IPS-18c (cell line): ENCODE data around the gene CTXN1.
"Not testable (repeated sequence)": the region's sequence is repeated elsewhere in the genome, so short reads cannot be mapped to it uniquely, and the experiment has no call there.

Experiments
- H3K4me3 ChIP-seq: 2 replicates; pipeline ENCODE4 v1.7.0; 2013; ENCODE audit warnings: low read depth, mild to moderate bottlenecking, low read length, moderate library complexity; ENCODE audit not compliant: insufficient read depth
- H3K9me3 ChIP-seq: one replicate; pipeline ENCODE4 v1.6.1; 2013; ENCODE audit warnings: mild to moderate bottlenecking, low read length, moderate library complexity; ENCODE audit not compliant: control insufficient read depth, insufficient read depth

The CTXN1 gene

DNA sequence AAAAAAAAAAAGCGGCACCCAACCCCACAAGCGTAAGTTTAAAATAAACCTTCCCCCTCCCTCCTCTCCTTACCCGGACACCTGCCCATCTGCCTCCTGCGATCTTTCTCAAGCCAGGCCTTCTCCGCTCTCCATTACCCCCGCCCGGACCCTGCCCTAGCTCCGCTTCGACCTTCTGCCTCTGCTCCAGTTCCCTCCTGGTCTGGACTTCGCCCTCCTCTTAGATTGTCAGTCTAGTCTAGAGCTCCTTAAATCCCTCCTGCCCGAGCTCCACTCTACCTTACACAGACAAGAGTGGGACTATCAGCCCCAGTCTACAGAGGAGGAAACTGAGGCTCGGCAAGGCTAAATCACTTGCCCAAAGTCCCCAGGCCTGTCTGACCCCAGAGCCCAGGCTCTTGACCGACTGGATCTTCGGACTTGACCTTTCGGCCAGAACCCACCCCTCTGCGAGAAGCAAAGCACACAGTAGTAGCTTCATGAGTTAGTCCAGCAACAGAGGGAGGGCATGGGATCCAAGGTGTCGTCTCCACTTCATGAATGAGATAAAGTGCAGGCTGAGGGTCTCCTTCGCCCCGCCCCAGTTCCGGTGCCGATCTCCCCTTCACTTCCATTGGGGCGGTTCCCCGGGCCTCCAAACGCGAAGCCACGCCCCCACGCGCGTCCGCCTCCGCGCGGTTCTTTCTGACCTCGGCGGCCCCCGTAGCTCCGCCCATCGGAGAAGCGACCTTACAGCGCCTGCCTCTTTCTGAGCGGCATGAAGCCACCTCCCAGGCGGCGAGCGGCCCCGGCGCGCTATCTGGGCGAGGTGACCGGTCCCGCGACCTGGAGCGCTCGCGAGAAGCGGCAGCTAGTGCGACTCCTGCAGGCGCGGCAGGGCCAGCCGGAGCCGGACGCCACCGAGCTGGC, 6.1 kb downstream of the CTXN1 start, which contains the start of gene SNAPC2:
SNAPC2 (plus strand) TSS at position 729 of the 909 bp plus-strand sequence; CDS start at position 758, 29 bp downstream.
- Histone ChIP-seq H3K9me3 (no peaks in the 10 kb centered on the region), H3K4me3 (peak within 1 kb of the TSS; percentile 96)

DNA sequence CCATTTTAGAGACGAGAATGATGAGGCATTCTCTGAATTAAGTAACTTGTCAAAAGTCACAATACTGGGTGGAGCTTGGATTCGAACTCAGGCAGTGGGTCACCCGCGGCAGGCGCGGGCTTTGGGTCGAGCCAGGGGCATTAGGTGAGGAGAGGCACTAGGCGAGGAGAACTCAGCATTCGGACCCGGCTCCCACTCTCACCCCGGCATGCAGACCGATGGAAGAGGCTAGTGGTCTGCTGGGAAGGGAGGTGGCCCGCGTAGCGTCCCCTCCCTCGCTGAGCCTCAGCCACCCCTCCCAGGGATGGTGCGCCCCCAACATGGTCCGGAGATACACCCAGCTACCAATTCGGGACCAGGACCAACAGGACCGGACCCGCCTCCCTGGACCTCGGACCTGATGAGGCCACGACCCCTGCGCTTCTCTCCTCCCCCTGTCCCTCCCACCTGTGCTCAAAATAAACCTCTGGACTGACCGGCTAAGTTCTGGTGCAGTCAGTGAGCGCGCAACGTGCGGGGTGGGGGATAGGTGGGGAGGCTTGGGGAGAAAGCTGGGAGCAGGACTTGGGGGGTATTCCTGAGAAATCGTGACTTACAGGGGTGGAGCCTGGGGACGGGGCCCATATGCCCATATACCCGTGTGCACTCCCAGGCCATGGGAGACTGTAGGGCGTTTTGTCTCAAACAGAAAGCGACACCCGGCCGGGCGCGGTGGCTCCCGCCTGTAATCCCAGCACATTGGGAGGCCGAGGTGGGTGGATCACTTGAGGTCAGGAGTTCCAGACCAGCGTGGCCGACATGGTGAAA, 7.1 kb downstream of the CTXN1 start:
- Histone ChIP-seq H3K4me3 (no peak overlapping the region), H3K9me3 (no peaks in the 10 kb centered on the region)

DNA sequence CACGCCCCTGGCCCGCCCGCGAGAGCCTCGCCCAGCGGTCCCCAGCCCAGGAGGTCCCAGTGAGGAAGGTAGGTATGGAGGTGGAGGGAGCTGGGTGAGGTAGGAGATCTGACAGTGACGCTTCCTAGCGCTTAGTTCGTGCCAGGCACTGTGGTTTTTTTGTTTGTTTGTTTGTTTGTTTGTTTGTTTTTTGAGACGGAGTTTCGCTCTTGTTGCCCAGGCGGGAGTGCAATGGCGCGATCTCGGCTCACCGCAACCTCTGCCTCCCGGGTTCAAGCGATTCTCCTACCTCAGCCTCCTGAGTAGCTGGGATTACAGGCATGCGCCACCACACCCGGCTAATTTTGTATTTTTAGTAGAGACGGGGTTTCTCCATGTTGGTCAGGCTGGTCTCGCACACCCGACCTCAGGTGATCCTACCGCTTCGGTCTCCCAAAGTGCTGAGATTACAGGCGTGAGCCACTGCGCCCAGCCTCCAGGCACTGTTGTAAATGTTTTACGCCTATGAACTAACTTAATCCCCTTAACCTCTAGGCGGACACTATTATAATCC, 7.8 kb downstream of the CTXN1 start:
- peak overlapping the region; percentile 55 for H3K4me3 ChIP-seq

DNA sequence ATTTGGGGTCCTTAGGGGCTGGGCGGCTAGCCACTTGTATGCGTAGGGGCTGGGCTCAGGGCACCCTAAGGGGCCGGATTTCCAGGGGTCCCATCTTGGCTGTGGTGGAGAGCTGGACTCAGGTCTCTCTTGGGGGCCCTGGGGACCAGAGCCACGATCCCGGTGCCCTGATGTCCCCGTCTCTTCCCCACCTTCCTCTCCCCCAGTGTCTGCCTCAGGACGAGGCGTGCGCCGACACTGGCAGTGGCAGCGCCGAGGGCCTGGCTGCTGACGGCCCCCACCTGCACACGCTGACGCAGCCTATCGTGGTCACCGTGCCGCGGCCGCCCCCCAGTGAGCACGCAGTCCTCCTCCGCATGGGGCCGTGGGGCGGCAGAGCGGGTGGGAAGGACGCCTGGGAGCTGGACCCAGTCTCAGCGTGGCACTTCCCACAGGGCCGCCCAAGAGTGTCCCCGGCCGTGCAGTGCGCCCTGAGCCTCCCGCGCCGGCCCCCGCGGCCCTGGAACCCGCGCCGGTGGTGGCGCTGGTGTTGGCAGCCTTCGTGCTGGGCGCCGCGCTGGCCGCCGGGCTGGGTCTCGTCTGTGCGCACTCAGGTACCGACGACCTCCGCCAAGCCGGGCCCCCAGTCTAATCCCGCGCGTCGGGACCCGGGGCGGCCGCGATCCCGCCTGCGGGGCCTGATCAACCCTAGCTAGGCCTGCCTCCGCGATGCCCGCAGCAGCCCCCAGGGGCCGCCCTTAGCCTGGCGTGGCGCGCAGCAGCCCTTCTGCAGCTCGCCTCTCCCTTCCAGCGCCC, 8.5 kb downstream of the CTXN1 start:
- H3K4me3 ChIP-seq, result peak overlapping the region; percentile 55

More for the DNA sequence above, 7.8 kb downstream of the CTXN1 start:
- H3K9me3 ChIP-seq, result not testable (repeated sequence)

DNA sequence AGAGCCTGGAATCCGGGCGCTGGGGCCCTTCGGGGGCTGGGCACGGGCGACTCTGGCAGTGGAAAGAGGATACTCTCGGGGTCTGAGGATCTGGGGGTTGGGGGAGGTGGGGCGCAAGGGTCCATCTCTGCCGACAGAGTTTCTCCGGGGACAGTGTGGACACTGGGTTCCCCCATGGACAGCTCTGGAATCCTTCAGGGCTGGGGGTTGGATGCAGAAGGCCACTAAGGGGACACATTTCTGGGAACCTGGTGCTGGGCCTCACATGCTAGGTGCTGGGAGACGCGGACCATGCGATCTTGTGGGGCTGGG, 9.0 kb downstream of the CTXN1 start:
- Histone ChIP-seq H3K4me3 (peak overlapping the region; percentile 55), H3K9me3 (no peaks in the 10 kb centered on the region)

More for the DNA sequence above, 8.5 kb downstream of the CTXN1 start:
- H3K9me3 ChIP-seq, result no peaks in the 10 kb centered on the region

DNA sequence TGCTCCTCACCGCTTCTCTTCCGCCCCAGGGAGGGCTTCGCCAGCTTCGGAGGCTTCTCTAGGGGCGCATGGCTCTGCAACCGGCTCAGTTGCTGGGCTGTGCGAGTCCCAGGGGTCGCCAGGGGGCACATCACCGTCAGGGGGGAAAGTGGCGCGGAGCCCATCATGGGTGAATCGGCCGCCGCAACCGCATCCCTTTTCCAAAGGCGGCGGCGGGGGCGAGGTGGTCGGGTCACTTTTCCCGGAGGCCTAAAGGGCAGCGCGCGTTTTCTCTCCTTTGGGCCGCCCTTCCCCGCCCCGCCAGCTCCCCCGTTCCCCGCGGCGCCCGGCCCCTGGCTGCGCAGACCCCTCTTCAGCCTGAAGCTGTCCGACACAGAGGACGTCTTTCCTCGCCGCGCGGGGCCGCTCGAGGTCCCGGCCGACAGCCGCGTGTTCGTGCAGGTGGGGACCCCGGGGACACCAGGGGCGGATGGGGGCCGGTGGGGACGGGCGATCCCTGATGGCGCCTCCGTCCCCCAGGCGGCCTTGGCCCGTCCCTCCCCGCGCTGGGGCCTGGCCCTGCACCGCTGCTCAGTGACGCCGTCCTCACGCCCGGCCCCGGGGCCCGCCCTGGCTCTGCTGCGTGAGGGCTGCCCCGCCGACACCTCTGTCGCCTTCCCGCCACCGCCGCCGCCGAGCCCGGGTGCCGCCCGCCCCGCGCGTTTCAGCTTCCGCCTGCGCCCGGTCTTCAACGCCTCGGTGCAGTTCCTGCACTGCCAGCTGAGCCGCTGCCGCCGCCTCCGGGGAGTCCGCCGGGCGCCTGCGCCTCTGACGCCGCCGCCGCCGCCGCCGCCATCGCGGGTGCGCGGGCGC, 9.6 kb downstream of the CTXN1 start:
- H3K4me3 ChIP-seq, result peak overlapping the region; percentile 55
- no peaks in the 10 kb centered on the region for H3K9me3 ChIP-seq

DNA sequence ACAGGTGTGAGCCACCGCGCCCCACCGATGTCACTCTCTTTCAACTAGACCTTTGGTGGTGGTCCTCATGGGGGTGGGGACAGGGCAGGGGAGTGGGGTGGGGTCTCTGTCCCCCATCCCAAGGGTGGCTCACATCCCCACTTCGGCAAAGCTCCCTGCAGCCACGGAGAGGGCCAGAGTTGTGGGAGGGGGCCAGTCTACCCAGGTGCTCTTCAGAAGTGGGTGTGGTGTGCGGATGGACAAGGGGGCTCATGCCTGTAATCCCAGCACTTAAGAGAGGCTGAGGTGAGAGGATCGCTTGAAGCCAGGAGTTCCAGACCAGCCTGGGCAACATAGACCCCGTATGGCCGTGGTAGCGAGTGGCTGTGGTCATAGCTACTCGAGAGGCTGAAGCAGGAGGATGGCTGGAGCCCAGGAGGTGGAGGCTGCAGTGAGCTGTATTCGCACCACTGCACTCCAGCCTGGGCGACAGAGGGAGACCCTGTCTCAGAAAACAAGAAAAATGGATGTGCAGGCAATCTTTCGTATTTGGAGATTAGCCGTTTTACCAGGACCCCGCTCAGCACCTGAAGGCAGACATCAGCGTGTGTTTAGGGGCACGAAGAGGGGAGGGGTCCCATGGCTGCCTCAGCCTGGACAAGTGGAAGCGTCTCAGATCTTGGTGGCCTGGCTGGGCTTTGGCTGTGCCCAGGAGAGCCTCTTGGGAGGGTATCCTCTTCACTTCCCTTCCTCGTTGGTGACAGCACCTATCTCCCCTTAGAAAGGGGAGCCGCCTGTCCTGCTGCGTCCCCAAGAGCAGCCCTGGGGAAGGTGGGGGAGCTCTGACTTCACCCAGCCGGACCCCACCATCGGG, 10.5 kb downstream of the CTXN1 start:
- Histone ChIP-seq H3K9me3 (no peaks in the 10 kb centered on the region), H3K4me3 (peak overlapping the region; percentile 55; the same call in 1 of the 2 replicates)

DNA sequence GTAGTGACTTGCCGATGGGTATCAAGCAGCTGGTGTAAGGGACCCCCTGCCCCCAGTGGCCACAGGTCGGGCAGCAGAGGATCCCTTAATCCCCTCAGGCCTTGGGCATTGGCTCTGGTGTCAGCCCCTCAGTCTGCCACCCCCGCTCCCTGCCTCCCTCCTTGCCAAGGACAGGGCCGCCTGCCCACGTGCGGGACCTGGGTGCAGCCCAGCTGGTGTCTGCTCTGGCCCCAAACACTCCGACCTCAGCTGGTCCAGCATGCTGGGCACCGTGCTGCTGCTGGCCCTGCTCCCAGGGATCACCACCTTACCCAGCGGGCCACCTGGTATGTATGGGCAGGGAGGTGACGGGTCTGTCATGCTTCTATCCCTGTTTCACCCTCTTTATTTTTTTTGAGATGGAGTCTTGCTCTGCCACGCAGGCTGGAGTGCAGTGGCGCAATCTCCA, 11.3 kb downstream of the CTXN1 start, which contains the start of gene TGFBR3L:
TGFBR3L (plus strand) TSS at position 233 of the 448 bp plus-strand sequence.
- Histone ChIP-seq H3K4me3 (peak within 1 kb of the TSS; percentile 55; the same call in 1 of the 2 replicates), H3K9me3 (no peaks in the 10 kb centered on the region)

DNA sequence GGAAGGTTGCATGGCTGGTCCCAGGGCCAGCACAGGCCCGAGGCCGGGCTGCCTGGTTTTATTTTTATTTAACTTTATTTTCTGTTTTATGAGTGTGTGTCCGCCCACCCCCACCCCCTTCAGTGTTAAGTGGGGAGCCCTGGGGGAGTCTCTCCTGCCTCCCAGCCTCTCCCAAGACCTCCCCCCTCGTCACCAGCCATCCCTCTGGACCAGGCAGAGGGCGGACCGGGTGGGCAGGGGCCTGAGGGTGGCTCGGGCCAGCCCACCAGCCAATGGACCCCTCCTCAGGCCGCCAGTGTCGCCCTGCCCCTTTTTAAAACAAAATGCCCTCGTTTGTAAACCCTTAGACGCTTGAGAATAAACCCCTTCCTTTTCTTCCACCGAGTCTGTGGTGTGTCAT, 11.8 kb downstream of the CTXN1 start:
- Histone ChIP-seq H3K9me3 (no peaks in the 10 kb centered on the region), H3K4me3 (no peak overlapping the region)

DNA sequence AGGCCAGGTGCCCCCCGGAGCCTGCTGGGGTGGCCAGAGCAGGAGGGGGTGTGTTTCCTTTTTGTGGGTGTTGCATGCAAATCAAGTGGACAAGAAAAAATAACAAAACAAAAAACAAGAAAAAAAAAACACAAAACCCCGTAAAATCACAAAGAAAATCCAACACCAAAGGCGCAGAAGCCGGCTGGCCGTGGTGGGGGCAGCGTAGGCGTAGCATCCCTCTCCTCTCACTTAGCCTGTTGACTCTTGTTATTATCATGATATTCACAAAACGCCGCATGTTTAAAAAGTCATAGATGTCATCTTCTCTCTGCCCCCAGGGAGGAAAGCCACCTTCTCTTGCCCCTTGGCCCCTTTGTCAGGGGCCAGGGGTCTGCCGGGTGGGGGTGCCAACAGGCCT, 12.3 kb downstream of the CTXN1 start:
- no peak overlapping the region for H3K4me3 ChIP-seq

DNA sequence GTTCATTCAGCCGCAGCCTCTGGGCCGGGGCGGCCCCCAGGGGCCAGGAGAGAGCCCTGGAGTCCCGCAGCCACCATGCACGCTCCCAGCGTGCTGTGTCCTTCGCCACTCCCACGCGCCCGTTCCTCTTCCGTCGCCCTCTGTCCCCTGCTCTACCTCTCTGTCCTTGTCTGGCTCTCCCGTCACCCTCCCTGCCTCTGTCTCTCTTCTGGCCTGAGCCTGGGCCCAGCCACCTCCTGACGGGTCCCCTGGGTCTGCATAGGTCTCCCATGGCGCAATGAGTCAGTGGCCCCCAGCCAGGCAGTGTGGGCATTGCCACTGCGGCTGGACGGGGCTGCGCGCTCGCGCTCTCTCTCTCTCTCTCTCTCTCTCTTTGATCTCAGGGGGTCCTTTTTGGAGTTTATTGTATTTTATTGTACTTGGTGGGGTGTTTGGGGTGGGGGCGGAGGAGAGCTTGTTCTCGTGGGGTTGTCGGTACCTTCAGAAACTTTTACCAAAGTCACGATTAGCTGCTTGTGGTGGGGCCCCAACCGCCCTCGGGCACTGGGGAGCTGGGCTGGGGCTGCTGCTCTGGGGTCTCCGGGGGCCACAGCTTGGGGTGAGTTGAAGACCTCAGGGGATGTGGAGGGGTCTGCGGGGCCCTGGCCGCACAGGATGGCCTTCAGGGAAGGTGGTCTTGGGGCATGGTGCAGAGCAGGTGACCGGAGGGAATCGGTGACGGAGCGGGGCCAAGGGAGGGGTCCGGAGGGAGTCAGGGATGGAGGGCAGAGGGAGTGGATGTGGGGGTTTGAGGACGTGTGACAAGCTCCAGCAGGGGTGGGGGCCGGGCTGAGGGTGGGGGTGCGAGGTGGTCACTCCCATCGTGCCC, 13.0 kb downstream of the CTXN1 start:
- Histone ChIP-seq H3K4me3 (no peak overlapping the region), H3K9me3 (no peaks in the 10 kb centered on the region)

More for the DNA sequence above, 12.3 kb downstream of the CTXN1 start:
- H3K9me3 ChIP-seq, result no peaks in the 10 kb centered on the region

DNA sequence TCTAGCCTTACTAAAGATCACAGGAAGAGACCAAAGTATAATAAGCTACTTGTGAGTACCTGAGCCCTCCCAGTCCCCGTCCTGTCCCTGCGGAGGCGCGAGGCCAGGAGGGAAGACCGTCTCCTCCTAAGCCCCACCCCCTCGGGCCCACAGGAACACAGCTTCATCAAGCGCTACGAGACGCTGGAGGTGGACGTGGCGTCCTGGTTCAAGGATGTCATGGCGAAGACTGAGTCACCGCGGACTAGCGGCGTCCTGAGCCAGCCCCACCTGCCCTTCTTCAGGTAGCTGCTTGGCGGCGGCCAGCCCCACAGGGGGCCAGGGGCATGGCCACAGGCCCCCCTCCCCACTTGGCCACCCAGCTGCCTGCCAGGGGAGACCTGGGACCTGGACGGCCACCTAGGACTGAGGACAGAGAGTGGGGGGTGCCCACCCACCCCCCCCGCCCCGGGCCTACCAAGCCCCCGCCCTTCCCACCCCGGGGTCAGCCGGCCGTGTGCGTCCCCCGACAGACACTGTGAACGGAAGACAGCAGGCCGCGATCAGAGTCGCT, 13.7 kb downstream of the CTXN1 start:
- no peak overlapping the region for H3K4me3 ChIP-seq
- no peaks in the 10 kb centered on the region for H3K9me3 ChIP-seq

DNA sequence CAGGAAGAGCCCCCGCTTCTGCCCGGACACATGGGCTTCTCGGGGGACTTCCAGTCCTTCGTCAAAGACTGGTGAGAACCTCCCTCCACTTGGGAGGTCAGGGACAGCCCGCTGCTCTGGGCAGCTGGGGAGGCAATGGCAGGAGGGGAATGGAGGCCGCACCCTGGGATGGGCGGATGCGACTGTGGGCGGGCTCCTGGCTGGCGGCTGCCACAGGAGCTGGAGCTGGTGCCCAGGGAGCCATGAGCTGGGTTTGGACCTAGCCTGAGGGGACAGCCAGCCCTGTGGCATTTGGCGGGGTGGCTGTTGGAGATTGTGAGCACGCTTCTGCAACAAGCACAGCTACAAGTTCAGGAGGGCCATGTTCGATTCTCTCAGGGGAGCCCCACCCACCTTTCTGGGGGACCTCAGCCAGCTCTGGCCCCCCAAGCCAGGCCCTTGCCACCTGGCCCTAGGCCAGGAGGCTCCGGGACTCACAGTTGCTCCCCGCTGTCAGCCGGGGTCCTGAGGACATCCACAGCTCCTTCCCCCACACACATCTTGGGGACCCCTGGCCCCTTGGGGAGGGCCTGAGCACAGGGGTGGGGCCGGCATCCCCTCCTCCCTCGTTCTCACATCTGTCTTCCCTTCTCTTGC, 14.3 kb downstream of the CTXN1 start:
- no peak overlapping the region for H3K4me3 ChIP-seq

More for the DNA sequence above, 14.3 kb downstream of the CTXN1 start:
- no peaks in the 10 kb centered on the region for H3K9me3 ChIP-seq
